Transverse colon (tissue), 4 donors: Measurements from ENCODE around the gene HOXC9. TPM values are rescaled to one million over a fixed set of nuclear protein-coding genes. Genes with fewer than 3 reads are reported as not detected.

Experiments
- DNase-seq: peaks from one replicate; pipeline ENCODE4 v3.0.0-alpha.2; 2019
- H3K27ac ChIP-seq, 4 donors: fragments of 200-600 bp; sonication (generic); 2 replicates each; pipeline ENCODE4 v1.5.1; 2016 to 2018; ENCODE audit warnings: inconsistent platforms in 4 of 4
- H3K27me3 ChIP-seq: fragments of 200-600 bp; sonication (generic); 2 replicates; pipeline ENCODE4 v1.5.1; 2017; ENCODE audit warnings: inconsistent platforms
- H3K36me3 ChIP-seq, 4 donors: fragments of 200-600 bp; sonication (generic); 2 replicates each; pipeline ENCODE4 v1.5.1; 2017 to 2019; ENCODE audit warnings: inconsistent platforms in 4 of 4
- H3K4me1 ChIP-seq, 4 donors: fragments of 200-600 bp; sonication (generic); 2 replicates each; pipeline ENCODE4 v1.5.1; 2017 to 2020; ENCODE audit warnings: inconsistent platforms in 4 of 4
- H3K4me3 ChIP-seq, 4 donors: fragments of 200-600 bp; sonication (generic); 1 replicate in 1 of 4; 2 replicates in 3 of 4; pipeline versions ENCODE4 v1.5.1 to v1.6.1; 2017 to 2019; ENCODE audit warnings: inconsistent platforms in 4 of 4
- H3K9me3 ChIP-seq, 2 donors: fragments of 200-600 bp; sonication (generic); 2 replicates each; pipeline ENCODE4 v1.5.1; 2017 to 2019; ENCODE audit warnings: inconsistent platforms in 2 of 2
- EP300 ChIP-seq: sonication (generic); formaldehyde crosslinking; IDR thresholded peaks from one replicate; pipeline ENCODE4 v1.6.1; 2017; ENCODE audit warnings: antibody characterized with exemption, low read depth
- POLR2A ChIP-seq: fragments of 450-650 bp; IDR thresholded peaks from one replicate; pipeline ENCODE4 v1.6.1; 2016; ENCODE audit warnings: antibody characterized with exemption, mild to moderate bottlenecking, moderate library complexity
- POLR2AphosphoS5 ChIP-seq, 3 donors: sonication (generic); formaldehyde crosslinking; IDR thresholded peaks; one replicate each; pipeline ENCODE4 v1.6.1; 2016; ENCODE audit warnings: antibody characterized with exemption in 3 of 3
- WGBS, 2 donors: methylation state at CpG; one replicate each; pipeline ENCODE4 v1.1.5; 2018; ENCODE audit warnings: low coverage in 1 of 2; 5-methylcytosine and 5-hydroxymethylcytosine counted together
- in situ Hi-C, 4 donors: fragments of 200-750 bp; cut with MboI; loops; one replicate each; pipeline versions ENCODE4 v1.15.0 to v1.15.1; 2017; ENCODE audit warnings: low sequenced_read_pairs in 3 of 4, low pct_ligation_motif_present in 1 of 4, low pct_unique_long_range_greater_than_20kb in 1 of 4
- intact Hi-C: fragments of 100-400 bp; cut with DNase I; formaldehyde crosslinking; loops from one replicate; pipeline ENCODE4 v1.15.1; 2023; ENCODE audit warnings: low total_unique reads
- total RNA-seq, 4 donors: library from RNA; depleted of rRNA; stranded (reverse); fragments of >200 nt; gene quantifications; one replicate each; pipeline ENCODE4 v1.1.0, GENCODE V29; 2016
- TF ChIP-seq, protein P1 (sequence below), 5 experiments: fragments of 200-600 bp in 3 of 5; fragments of 450-650 bp in 2 of 5; sonication (generic) in 3 of 5; IDR thresholded peaks; 1 replicate in 2 of 5; 2 replicates in 3 of 5; pipeline ENCODE4 v1.5.1; 2016 to 2017; ENCODE audit warnings: antibody characterized with exemption in 5 of 5, inconsistent platforms in 3 of 5, mild to moderate bottlenecking in 2 of 5, moderate library complexity in 1 of 5

HOXC9 gene
- total RNA-seq, 4 donors from 2014 or later = not detected

DNA sequence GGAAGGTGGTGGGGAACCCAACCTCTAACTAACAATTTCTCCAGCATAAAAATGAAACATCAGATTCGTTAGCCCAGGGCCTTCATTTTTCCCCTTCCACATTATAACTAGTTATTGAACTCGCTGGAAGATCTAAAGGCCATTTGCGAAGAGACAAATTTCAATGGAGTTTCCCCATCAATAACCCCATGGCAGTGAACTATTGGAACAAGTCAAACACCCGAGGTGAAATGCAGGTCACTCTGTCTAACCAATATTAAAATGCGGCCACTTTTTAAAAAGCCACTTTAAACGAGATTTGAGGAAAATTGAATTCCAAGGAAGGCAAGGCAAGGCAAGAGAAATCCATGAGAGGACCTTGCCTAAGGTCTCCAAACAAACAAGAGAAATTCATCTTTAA, 49.1 kb downstream of the HOXC9 start:
- Histone ChIP-seq H3K27ac (no peak overlapping the region), H3K9me3 (no peaks in the 10 kb centered on the region), H3K4me3 (no peak overlapping the region), H3K36me3 (no peaks in the 10 kb centered on the region), H3K27me3 (peaks cover 100% of the 10 kb centered on the region), H3K4me1 (peaks cover 0 to 37% (median 11%) of the 10 kb centered on the region in 4 donors)
- intact Hi-C loops = no loop called here
- DNase-seq = no peak
- in situ Hi-C loops = no loop called here
- 58 to 61% methylated on average over 6 of the region's 6 CpGs for WGBS, 2 donors
- TF ChIP-seq POLR2AphosphoS5 (IDR thresholded peaks at IDR 0.05) = no peak
- TF ChIP-seq, protein P1, sequence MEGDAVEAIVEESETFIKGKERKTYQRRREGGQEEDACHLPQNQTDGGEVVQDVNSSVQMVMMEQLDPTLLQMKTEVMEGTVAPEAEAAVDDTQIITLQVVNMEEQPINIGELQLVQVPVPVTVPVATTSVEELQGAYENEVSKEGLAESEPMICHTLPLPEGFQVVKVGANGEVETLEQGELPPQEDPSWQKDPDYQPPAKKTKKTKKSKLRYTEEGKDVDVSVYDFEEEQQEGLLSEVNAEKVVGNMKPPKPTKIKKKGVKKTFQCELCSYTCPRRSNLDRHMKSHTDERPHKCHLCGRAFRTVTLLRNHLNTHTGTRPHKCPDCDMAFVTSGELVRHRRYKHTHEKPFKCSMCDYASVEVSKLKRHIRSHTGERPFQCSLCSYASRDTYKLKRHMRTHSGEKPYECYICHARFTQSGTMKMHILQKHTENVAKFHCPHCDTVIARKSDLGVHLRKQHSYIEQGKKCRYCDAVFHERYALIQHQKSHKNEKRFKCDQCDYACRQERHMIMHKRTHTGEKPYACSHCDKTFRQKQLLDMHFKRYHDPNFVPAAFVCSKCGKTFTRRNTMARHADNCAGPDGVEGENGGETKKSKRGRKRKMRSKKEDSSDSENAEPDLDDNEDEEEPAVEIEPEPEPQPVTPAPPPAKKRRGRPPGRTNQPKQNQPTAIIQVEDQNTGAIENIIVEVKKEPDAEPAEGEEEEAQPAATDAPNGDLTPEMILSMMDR (IDR thresholded peaks at IDR 0.05) = no peak
- TF ChIP-seq POLR2A = no peak
- TF ChIP-seq EP300 = no peak

DNA sequence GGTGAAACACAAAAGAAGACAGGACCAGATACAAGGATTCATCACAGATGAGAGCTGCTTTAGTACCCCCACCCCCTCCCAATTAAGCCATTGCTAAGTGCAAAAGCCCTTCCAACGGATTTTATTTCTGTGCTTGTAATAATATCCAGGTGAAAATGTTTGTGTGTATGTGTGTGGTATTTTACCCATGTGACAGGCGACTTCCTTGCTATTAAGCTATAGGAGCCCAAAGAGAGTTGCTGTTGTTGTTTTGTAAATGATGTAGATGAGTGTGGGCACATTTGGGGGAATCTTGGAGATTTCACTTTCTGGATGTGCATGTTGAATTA, 50.5 kb downstream of the HOXC9 start:
- in situ Hi-C loops = no loop called here
- H3K4me3 ChIP-seq = no peak overlapping the region
- no peaks in the 10 kb centered on the region for H3K36me3 ChIP-seq
- peaks cover 100% of the 10 kb centered on the region for H3K27me3 ChIP-seq
- WGBS, 2 donors = 50 to 60% methylated on average over 1 to 2 of the region's 2 CpGs
- DNase-seq = no peak
- H3K4me1 ChIP-seq = peaks cover 0 to 44% (median 19%) of the 10 kb centered on the region in 4 donors
- H3K9me3 ChIP-seq = no peaks in the 10 kb centered on the region
- intact Hi-C loops = no loop called here
- TF ChIP-seq POLR2A = no peak
- no peak overlapping the region for H3K27ac ChIP-seq

DNA sequence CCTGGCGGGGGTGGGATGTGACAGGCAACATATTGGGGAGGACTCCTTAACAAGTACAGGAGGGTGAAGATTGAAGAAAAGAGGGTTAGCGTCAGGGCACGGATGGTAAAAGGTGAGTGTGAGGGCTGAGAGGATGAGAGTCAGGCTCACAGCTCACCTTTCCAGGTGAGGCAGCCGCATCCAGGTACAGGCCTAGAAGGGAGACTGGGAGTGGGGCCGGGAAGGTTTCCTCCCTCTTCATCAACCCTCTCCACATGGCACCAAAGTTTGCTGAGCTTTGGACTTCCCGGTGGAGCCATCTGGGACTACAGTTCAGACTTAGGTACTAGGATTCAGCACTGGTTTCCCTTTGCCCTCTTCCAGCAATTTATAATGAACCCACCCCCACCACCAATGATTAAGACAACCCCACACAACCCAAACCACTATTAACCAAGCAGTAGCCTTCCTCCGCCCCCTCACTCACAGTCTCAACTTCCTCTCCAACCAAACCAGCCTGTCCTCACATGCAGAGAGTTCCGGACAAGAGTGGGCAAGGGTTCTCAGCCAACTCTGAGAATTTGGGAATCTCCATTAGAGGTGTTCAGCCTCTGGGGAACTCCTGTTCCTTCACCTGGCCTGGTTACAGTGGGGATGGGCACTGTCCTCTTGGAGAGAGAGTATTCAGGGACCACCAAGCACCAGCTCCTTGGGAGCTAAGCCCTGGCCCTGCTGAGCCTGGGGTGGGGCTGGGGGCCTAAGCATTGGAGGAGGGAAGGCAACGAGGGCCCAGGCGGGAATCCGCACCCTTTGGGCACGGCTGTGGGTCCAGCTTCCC, 51.3 kb downstream of the HOXC9 start:
- intact Hi-C loops (no loop called here), in situ Hi-C loops (no loop called here)
- Histone ChIP-seq H3K9me3 (no peaks in the 10 kb centered on the region), H3K27ac (no peak overlapping the region), H3K36me3 (no peaks in the 10 kb centered on the region), H3K4me3 (no peak overlapping the region), H3K4me1 (peaks cover 0 to 44% (median 19%) of the 10 kb centered on the region in 4 donors), H3K27me3 (peaks cover 100% of the 10 kb centered on the region)
- no peak for TF ChIP-seq POLR2AphosphoS5 (IDR thresholded peaks at IDR 0.05)
- TF ChIP-seq POLR2A = no peak
- TF ChIP-seq, protein P1 (IDR thresholded peaks at IDR 0.05) = no peak
- TF ChIP-seq EP300 = no peak
- DNase-seq = no peak
- WGBS, 2 donors = 32 to 38% methylated on average over 5 to 12 of the region's 12 CpGs

GRCh38 chr12:54051874-54052437, 52.0 kb downstream of the HOXC9 start:
- H3K27ac ChIP-seq = peak overlapping the region in 1 of 4 donors; percentile 64
- TF ChIP-seq POLR2AphosphoS5 (IDR thresholded peaks at IDR 0.05) (peak in 2 of 3 donors; percentile 8 to 16), POLR2A (no peak)
- H3K4me3 ChIP-seq = no peak overlapping the region
- H3K36me3 ChIP-seq = no peaks in the 10 kb centered on the region
- DNase-seq = no peak
- H3K27me3 ChIP-seq = peaks cover 100% of the 10 kb centered on the region
- H3K9me3 ChIP-seq = no peaks in the 10 kb centered on the region
- H3K4me1 ChIP-seq = peaks cover 0 to 40% (median 19%) of the 10 kb centered on the region in 4 donors
- intact Hi-C loops (no loop called here), in situ Hi-C loops (no loop called here)
- 22 to 33% methylated on average over 24 of the region's 24 CpGs for WGBS, 2 donors

- no peak for DNase-seq
- H3K4me1 ChIP-seq = peaks cover 0 to 35% (median 16%) of the 10 kb centered on the region in 4 donors
- WGBS, 2 donors = 17 to 40% methylated on average over 1 to 8 of the region's 10 CpGs
Observed at GRCh38 chr12:54052438-54053002, 52.6 kb downstream of the HOXC9 start.

More at GRCh38 chr12:54052438-54053002, 52.6 kb downstream of the HOXC9 start:
- Histone ChIP-seq H3K27me3 (peaks cover 100% of the 10 kb centered on the region), H3K4me3 (no peak overlapping the region), H3K27ac (peak overlapping the region in 2 of 4 donors; percentile 25 to 64), H3K9me3 (no peaks in the 10 kb centered on the region), H3K36me3 (no peaks in the 10 kb centered on the region)
- intact Hi-C loops (no loop called here), in situ Hi-C loops (no loop called here)
- TF ChIP-seq POLR2A = no peak
- TF ChIP-seq, protein P1 (IDR thresholded peaks at IDR 0.05) = no peak
- no peak for TF ChIP-seq POLR2AphosphoS5 (IDR thresholded peaks at IDR 0.05)
